Parathyroid adenoma (tissue), 2 donors: Measurements from ENCODE around the gene SPPL3.

Experiments used
- H2AFZ ChIP-seq: fragments of 300-600 bp; sonication (generic); one replicate; pipeline ENCODE4 v1.7.0; 2017; ENCODE audit warnings: antibody characterized with exemption, mild to moderate bottlenecking
- H3K27ac ChIP-seq: fragments of 300-600 bp; sonication (generic); one replicate; pipeline ENCODE4 v1.7.0; 2017
- H3K27me3 ChIP-seq: fragments of 300-600 bp; sonication (generic); one replicate; pipeline ENCODE4 v1.7.0; 2017; ENCODE audit warnings: low read length; ENCODE audit not compliant: control insufficient read depth, insufficient read depth
- H3K36me3 ChIP-seq: fragments of 300-600 bp; sonication (generic); one replicate; pipeline ENCODE4 v1.7.0; 2017; ENCODE audit warnings: low read length; ENCODE audit not compliant: control insufficient read depth, insufficient read depth
- H3K4me1 ChIP-seq: fragments of 300-600 bp; sonication (generic); one replicate; pipeline ENCODE4 v1.7.0; 2017; ENCODE audit warnings: control low read depth
- H3K4me2 ChIP-seq: fragments of 300-600 bp; sonication (generic); one replicate; pipeline ENCODE4 v1.7.0; 2017; ENCODE audit warnings: low read length
- H3K4me3 ChIP-seq: fragments of 300-600 bp; sonication (generic); one replicate; pipeline ENCODE4 v1.7.0; 2017; ENCODE audit warnings: low read depth, low read length
- H3K79me2 ChIP-seq: fragments of 300-600 bp; sonication (generic); one replicate; pipeline ENCODE4 v1.7.0; 2017; ENCODE audit warnings: control low read depth
- H3K9ac ChIP-seq: fragments of 300-600 bp; sonication (generic); one replicate; pipeline ENCODE4 v1.7.0; 2017; ENCODE audit warnings: mild to moderate bottlenecking
- H3K9me3 ChIP-seq: fragments of 300-600 bp; sonication (generic); one replicate; pipeline ENCODE4 v1.7.0; 2017; ENCODE audit warnings: low read length; ENCODE audit not compliant: control insufficient read depth
- TF ChIP-seq, protein P1 (sequence below): fragments of 300-600 bp; sonication (generic); IDR thresholded peaks from one replicate; pipeline ENCODE4 v1.7.0; 2017; ENCODE audit warnings: antibody characterized with exemption, mild to moderate bottlenecking
- donor health status: primary hyperparathyroidism.

SPPL3 gene

GRCh38 chr12:120814203-120814902 is 89.8 kb downstream of the SPPL3 start:
- H2AFZ ChIP-seq: no peak overlapping the region
- no peak overlapping the region for H3K4me2 ChIP-seq
- no peak overlapping the region for H3K27ac ChIP-seq

GRCh38 chr12:120813588-120814153 is 90.5 kb downstream of the SPPL3 start:
- TF ChIP-seq, protein P1, sequence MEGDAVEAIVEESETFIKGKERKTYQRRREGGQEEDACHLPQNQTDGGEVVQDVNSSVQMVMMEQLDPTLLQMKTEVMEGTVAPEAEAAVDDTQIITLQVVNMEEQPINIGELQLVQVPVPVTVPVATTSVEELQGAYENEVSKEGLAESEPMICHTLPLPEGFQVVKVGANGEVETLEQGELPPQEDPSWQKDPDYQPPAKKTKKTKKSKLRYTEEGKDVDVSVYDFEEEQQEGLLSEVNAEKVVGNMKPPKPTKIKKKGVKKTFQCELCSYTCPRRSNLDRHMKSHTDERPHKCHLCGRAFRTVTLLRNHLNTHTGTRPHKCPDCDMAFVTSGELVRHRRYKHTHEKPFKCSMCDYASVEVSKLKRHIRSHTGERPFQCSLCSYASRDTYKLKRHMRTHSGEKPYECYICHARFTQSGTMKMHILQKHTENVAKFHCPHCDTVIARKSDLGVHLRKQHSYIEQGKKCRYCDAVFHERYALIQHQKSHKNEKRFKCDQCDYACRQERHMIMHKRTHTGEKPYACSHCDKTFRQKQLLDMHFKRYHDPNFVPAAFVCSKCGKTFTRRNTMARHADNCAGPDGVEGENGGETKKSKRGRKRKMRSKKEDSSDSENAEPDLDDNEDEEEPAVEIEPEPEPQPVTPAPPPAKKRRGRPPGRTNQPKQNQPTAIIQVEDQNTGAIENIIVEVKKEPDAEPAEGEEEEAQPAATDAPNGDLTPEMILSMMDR: no peak

More at GRCh38 chr12:120814203-120814902, 89.8 kb downstream of the SPPL3 start:
- TF ChIP-seq, protein P1: no peak
- Histone ChIP-seq H3K9me3 (no peaks in the 10 kb centered on the region), H3K36me3 (no peaks in the 10 kb centered on the region), H3K4me1 (peaks cover 3% of the 10 kb centered on the region), H3K4me3 (no peak overlapping the region), H3K79me2 (peaks cover 30% of the 10 kb centered on the region), H3K9ac (no peak overlapping the region), H3K27me3 (no peaks in the 10 kb centered on the region)

GRCh38 chr12:120810021-120810420 is 94.1 kb downstream of the SPPL3 start:
- no peak overlapping the region for H2AFZ ChIP-seq
- H3K36me3 ChIP-seq: no peaks in the 10 kb centered on the region
- H3K4me1 ChIP-seq: peaks cover 3% of the 10 kb centered on the region
- no peak overlapping the region for H3K9ac ChIP-seq
- no peak overlapping the region for H3K4me2 ChIP-seq
- peaks cover 11% of the 10 kb centered on the region for H3K79me2 ChIP-seq
- no peaks in the 10 kb centered on the region for H3K27me3 ChIP-seq
- no peaks in the 10 kb centered on the region for H3K9me3 ChIP-seq
- no peak overlapping the region for H3K4me3 ChIP-seq
- TF ChIP-seq, protein P1: no peak
- H3K27ac ChIP-seq: no peak overlapping the region

More at GRCh38 chr12:120813588-120814153, 90.5 kb downstream of the SPPL3 start:
- Histone ChIP-seq H3K36me3 (no peaks in the 10 kb centered on the region), H3K4me2 (no peak overlapping the region), H3K27me3 (no peaks in the 10 kb centered on the region), H3K79me2 (peaks cover 26% of the 10 kb centered on the region), H3K4me1 (peaks cover 3% of the 10 kb centered on the region), H2AFZ (no peak overlapping the region), H3K4me3 (no peak overlapping the region), H3K9me3 (no peaks in the 10 kb centered on the region), H3K9ac (no peak overlapping the region), H3K27ac (no peak overlapping the region)

- Histone ChIP-seq H3K79me2 (peaks cover 15% of the 10 kb centered on the region), H3K9me3 (no peaks in the 10 kb centered on the region), H3K9ac (no peak overlapping the region), H2AFZ (no peak overlapping the region), H3K27me3 (no peaks in the 10 kb centered on the region), H3K4me2 (no peak overlapping the region), H3K27ac (no peak overlapping the region), H3K4me1 (peaks cover 5% of the 10 kb centered on the region), H3K36me3 (no peaks in the 10 kb centered on the region), H3K4me3 (no peak overlapping the region)
- TF ChIP-seq, protein P1: no peak
These were observed 99.7 kb downstream of the SPPL3 start for GRCh38 chr12:120804428-120804827.

DNA sequence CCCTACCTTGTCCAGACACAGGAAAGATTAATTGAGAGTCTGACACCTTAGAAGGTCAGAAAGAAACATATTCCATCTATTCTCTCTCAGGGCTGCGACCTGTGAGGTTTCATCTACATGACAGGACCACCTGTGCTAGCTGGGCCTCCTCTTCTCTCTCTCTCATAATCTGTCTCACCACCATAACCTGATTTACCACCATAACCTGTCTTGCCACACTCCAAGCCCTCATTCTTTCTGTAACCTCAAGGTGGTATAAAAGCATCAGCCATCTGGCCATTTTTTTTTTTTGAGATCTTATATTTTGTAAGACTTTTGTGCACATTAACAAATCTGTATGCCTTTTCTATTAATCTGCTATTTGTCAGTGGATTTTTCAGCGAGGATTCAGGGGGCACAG is 103.0 kb downstream of the SPPL3 start:
- peaks cover 19% of the 10 kb centered on the region for H3K79me2 ChIP-seq
- no peaks in the 10 kb centered on the region for H3K9me3 ChIP-seq
- H3K4me1 ChIP-seq: peaks cover 5% of the 10 kb centered on the region
- no peak overlapping the region for H3K4me2 ChIP-seq
- no peak overlapping the region for H2AFZ ChIP-seq
- no peaks in the 10 kb centered on the region for H3K36me3 ChIP-seq
- no peaks in the 10 kb centered on the region for H3K27me3 ChIP-seq
- no peak overlapping the region for H3K27ac ChIP-seq
- H3K9ac ChIP-seq: no peak overlapping the region
- no peak overlapping the region for H3K4me3 ChIP-seq
- TF ChIP-seq, protein P1: no peak
